H1 (cell line): ENCODE measurements around the gene MACROD2. TPM values are rescaled to one million over a fixed set of nuclear protein-coding genes. Genes with fewer than 3 reads are reported as not detected.

ENCODE experiments used
- CTCF ChIA-PET: fragments of 300-600 bp; sonication (Branson Sonifier 250); formaldehyde crosslinking; loops from one replicate; lab custom pipeline; 2021; ENCODE audit not compliant: partially characterized antibody; lab: Charles Lee
- POLR2A ChIA-PET: fragments of 300-600 bp; sonication (Branson Sonifier 250); formaldehyde crosslinking; loops from one replicate; lab custom pipeline; 2021; ENCODE audit warnings: inconsistent platforms; ENCODE audit not compliant: partially characterized antibody; lab: Charles Lee
- DNase-seq, 2 experiments: peaks; one replicate each; pipeline versions ENCODE4 v3.0.0 to v3.0.0-alpha.2; 2010 to 2022; ENCODE audit warnings: low spot score in 2 of 2, low read depth in 1 of 2, mixed read lengths in 1 of 2
- FAIRE-seq: peaks from 2 replicates; lab custom pipeline; 2011; peaks lifted over from hg19 to GRCh38; lab: Jason Lieb, UNC
- H2AFZ ChIP-seq: 2 replicates; pipeline ENCODE4 v1.8.1; 2012; ENCODE audit warnings: low read length, inconsistent platforms
- H2AK5ac ChIP-seq: 2 replicates; pipeline ENCODE4 v1.6.1; 2013; ENCODE audit warnings: low read depth, low read length
- H2BK120ac ChIP-seq: replicated peaks from 2 replicates; pipeline ENCODE3; 2013; ENCODE audit warnings: low read depth, low read length, inconsistent platforms
- H2BK12ac ChIP-seq: 2 replicates; pipeline ENCODE4 v1.6.1; 2013; ENCODE audit warnings: low read depth, low read length
- H2BK15ac ChIP-seq: 2 replicates; pipeline ENCODE4 v1.6.1; 2013; ENCODE audit warnings: low read length
- H2BK20ac ChIP-seq: 2 replicates; pipeline ENCODE4 v1.6.1; 2013; ENCODE audit warnings: low read length
- H2BK5ac ChIP-seq: 2 replicates; pipeline ENCODE4 v1.6.1; 2013; ENCODE audit warnings: low read depth, low read length
- H3K14ac ChIP-seq: 2 replicates; pipeline ENCODE4 v1.6.1; 2013; ENCODE audit warnings: inconsistent platforms; ENCODE audit not compliant: insufficient read length
- H3K18ac ChIP-seq: 2 replicates; pipeline ENCODE4 v1.6.1; 2013; ENCODE audit warnings: low read length; ENCODE audit errors: extremely low read depth
- H3K23ac ChIP-seq: 2 replicates; pipeline ENCODE4 v1.6.1; 2013; ENCODE audit warnings: inconsistent platforms; ENCODE audit not compliant: insufficient read length
- H3K23me2 ChIP-seq: 2 replicates; pipeline ENCODE4 v1.6.1; 2013; ENCODE audit warnings: low read depth, low read length
- H3K27ac ChIP-seq: 2 replicates; pipeline ENCODE4 v1.6.1; 2011; ENCODE audit warnings: low read depth, low read length, inconsistent platforms
- H3K27me3 ChIP-seq, 4 experiments: replicated peaks in 1 of 4; 1 replicate in 1 of 4; 2 replicates in 3 of 4; pipeline versions ENCODE4 v1.6.1 to v1.8.1; 2011 to 2013; ENCODE audit warnings: low read length in 3 of 4, mild to moderate bottlenecking in 3 of 4, inconsistent platforms in 2 of 4, mixed read lengths in 2 of 4, moderate library complexity in 1 of 4; ENCODE audit not compliant: control insufficient read depth in 3 of 4, insufficient read depth in 3 of 4; ENCODE audit errors: extremely low read depth in 1 of 4
- H3K36me3 ChIP-seq, 4 experiments: 2 replicates each; pipeline versions ENCODE4 v1.6.1 to v1.8.1; 2011 to 2013; ENCODE audit warnings: mild to moderate bottlenecking in 4 of 4, low read length in 3 of 4, moderate library complexity in 2 of 4, control low read depth in 1 of 4, inconsistent platforms in 1 of 4; ENCODE audit not compliant: insufficient read depth in 4 of 4, control insufficient read depth in 2 of 4
- H3K4ac ChIP-seq: replicated peaks from 2 replicates; pipeline ENCODE3; 2013; ENCODE audit warnings: low read length, low read depth, mixed read lengths, inconsistent platforms; ENCODE audit not compliant: insufficient read length
- H3K4me1 ChIP-seq, 4 experiments: replicated peaks in 1 of 4; 1 replicate in 1 of 4; 2 replicates in 3 of 4; pipeline versions ENCODE4 v1.6.1 to v1.8.1; 2011 to 2013; ENCODE audit warnings: low read length in 3 of 4, inconsistent platforms in 2 of 4, mixed read lengths in 1 of 4; ENCODE audit not compliant: insufficient read depth in 4 of 4, control insufficient read depth in 3 of 4
- H3K4me2 ChIP-seq, 2 experiments: 2 replicates each; pipeline versions ENCODE4 v1.6.1 to v1.8.1; 2011 to 2013; ENCODE audit warnings: low read depth in 2 of 2, low read length in 2 of 2, control low read depth in 1 of 2, inconsistent platforms in 1 of 2, mild to moderate bottlenecking in 1 of 2; ENCODE audit not compliant: insufficient read depth in 1 of 2
- H3K4me3 ChIP-seq, 4 experiments: fragments of 200-600, 300-600 bp in 1 of 4; sonication (generic), shearing (Covaris generic), sonication (Bioruptor Twin) in 1 of 4; 2 replicates each; pipeline versions ENCODE4 v1.5.1 to v1.8.1; 2011 to 2016; ENCODE audit warnings: low read length in 4 of 4, low read depth in 3 of 4, control low read depth in 2 of 4, inconsistent platforms in 2 of 4, mild to moderate bottlenecking in 2 of 4, mixed read lengths in 1 of 4, moderate library complexity in 1 of 4; ENCODE audit not compliant: insufficient read depth in 2 of 4; ENCODE audit errors: extremely low read depth in 1 of 4
- H3K56ac ChIP-seq: replicated peaks from 2 replicates; pipeline ENCODE3; 2013; ENCODE audit warnings: low read depth, mild to moderate bottlenecking, mixed read lengths, low read length, inconsistent platforms; ENCODE audit not compliant: insufficient read length
- H3K79me1 ChIP-seq: 2 replicates; pipeline ENCODE4 v1.6.1; 2013; ENCODE audit warnings: low read depth, low read length, control low read depth
- H3K79me2 ChIP-seq, 2 experiments: 2 replicates each; pipeline versions ENCODE4 v1.6.1 to v1.8.1; 2012 to 2013; ENCODE audit warnings: low read length in 2 of 2, mild to moderate bottlenecking in 2 of 2, inconsistent platforms in 1 of 2; ENCODE audit not compliant: insufficient read depth in 2 of 2, control insufficient read depth in 1 of 2
- H3K9ac ChIP-seq, 4 experiments: replicated peaks in 1 of 4; 1 replicate in 1 of 4; 2 replicates in 3 of 4; pipeline versions ENCODE4 v1.6.1 to v1.8.1; 2011 to 2013; ENCODE audit warnings: low read depth in 3 of 4, low read length in 3 of 4, control low read depth in 2 of 4, mild to moderate bottlenecking in 2 of 4, moderate library complexity in 2 of 4, inconsistent platforms in 1 of 4; ENCODE audit errors: extremely low read depth in 1 of 4
- H3K9me3 ChIP-seq, 2 experiments: 2 replicates each; pipeline versions ENCODE4 v1.6.1 to v1.8.1; 2012 to 2013; ENCODE audit warnings: mild to moderate bottlenecking in 2 of 2, moderate library complexity in 2 of 2, control low read depth in 1 of 2, inconsistent platforms in 1 of 2, low read depth in 1 of 2, low read length in 1 of 2, mixed read lengths in 1 of 2; ENCODE audit not compliant: insufficient read depth in 2 of 2
- H4K20me1 ChIP-seq, 2 experiments: replicated peaks in 1 of 2; 2 replicates each; pipeline versions ENCODE3 to v1.8.1; 2011 to 2013; ENCODE audit warnings: inconsistent platforms in 2 of 2, low read length in 2 of 2, mild to moderate bottlenecking in 1 of 2; ENCODE audit not compliant: insufficient read depth in 2 of 2, control insufficient read depth in 1 of 2
- H4K5ac ChIP-seq: 2 replicates; pipeline ENCODE4 v1.6.1; 2013; ENCODE audit warnings: low read length, low read depth, mixed read lengths, inconsistent platforms; ENCODE audit not compliant: insufficient read length
- H4K8ac ChIP-seq: 2 replicates; pipeline ENCODE4 v1.8.0; 2013; ENCODE audit warnings: mild to moderate bottlenecking, moderate library complexity, low read length, inconsistent platforms; ENCODE audit not compliant: insufficient read depth; ENCODE audit errors: extremely low read depth
- H4K91ac ChIP-seq: replicated peaks from 2 replicates; pipeline ENCODE3; 2013; ENCODE audit warnings: low read length, mixed read lengths, inconsistent platforms; ENCODE audit not compliant: insufficient read length
- ASH2L ChIP-seq: fragments of 200-600, 300-600 bp; sonication (generic); IDR thresholded peaks from one replicate; pipeline ENCODE4 v1.7.1; 2017; ENCODE audit warnings: low read length
- CTBP2 ChIP-seq: IDR thresholded peaks from 2 replicates; pipeline ENCODE4 v1.7.0; 2011; ENCODE audit warnings: borderline replicate concordance, mild to moderate bottlenecking, moderate library complexity, mixed read lengths, low read length; ENCODE audit not compliant: insufficient read depth, insufficient read length
- EP300 ChIP-seq, 2 experiments: IDR thresholded peaks; 1 replicate in 1 of 2; 2 replicates in 1 of 2; pipeline ENCODE4 v1.6.1; 2011 to 2012; ENCODE audit warnings: low read depth in 2 of 2, low read length in 2 of 2, mild to moderate bottlenecking in 2 of 2, borderline replicate concordance in 1 of 2, inconsistent platforms in 1 of 2, moderate library complexity in 1 of 2
- HDAC2 ChIP-seq, 2 experiments: fragments of 300-600 bp in 1 of 2; sonication (generic) in 1 of 2; IDR thresholded peaks; 2 replicates each; pipeline ENCODE4 v1.6.1; 2011 to 2012; ENCODE audit warnings: low read depth in 2 of 2, low read length in 2 of 2, mild to moderate bottlenecking in 2 of 2, moderate library complexity in 2 of 2, borderline replicate concordance in 1 of 2, inconsistent platforms in 1 of 2
- JUND ChIP-seq: IDR thresholded peaks from 2 replicates; pipeline ENCODE4 v1.6.1; 2011; ENCODE audit warnings: mild to moderate bottlenecking, improper control_type of control experiment, low read length
- NRF1 ChIP-seq: IDR thresholded peaks from 2 replicates; pipeline ENCODE4 v1.6.1; 2011; ENCODE audit warnings: mild to moderate bottlenecking, low read depth, low read length, improper control_type of control experiment
- PHF8 ChIP-seq: fragments of 200-600 bp; sonication (generic); conservative IDR thresholded peaks from 2 replicates; pipeline ENCODE4 v1.7.1; 2012; ENCODE audit warnings: low read depth, mild to moderate bottlenecking, inconsistent platforms, low read length, moderate library complexity
- POLR2AphosphoS5 ChIP-seq: IDR thresholded peaks from 2 replicates; pipeline ENCODE4 v1.6.1; 2011; ENCODE audit warnings: low read depth, low read length
- RAD21 ChIP-seq, 2 experiments: IDR thresholded peaks in 1 of 2; conservative IDR thresholded peaks in 1 of 2; 2 replicates each; pipeline ENCODE4 v1.6.1; 2011; ENCODE audit warnings: low read depth in 2 of 2, low read length in 2 of 2, improper control_type of control experiment in 1 of 2, inconsistent platforms in 1 of 2, mild to moderate bottlenecking in 1 of 2, moderate library complexity in 1 of 2
- RNF2 ChIP-seq: fragments of 200-900, 300-1000 bp; sonication (generic); IDR thresholded peaks from 2 replicates; pipeline ENCODE4 v1.7.1; 2016; ENCODE audit warnings: borderline replicate concordance, low read depth, mild to moderate bottlenecking, antibody characterized with exemption, low read length; ENCODE audit not compliant: poor library complexity, severe bottlenecking; ENCODE audit errors: missing control alignments
- SIRT6 ChIP-seq: IDR thresholded peaks from one replicate; pipeline ENCODE4 v1.7.1; 2012; ENCODE audit warnings: low read length, inconsistent platforms
- SUZ12 ChIP-seq: fragments of 200-600 bp; sonication (generic); IDR thresholded peaks from 2 replicates; pipeline ENCODE4 v1.6.1; 2012; ENCODE audit warnings: mild to moderate bottlenecking, inconsistent platforms, low read length, moderate library complexity, mixed read lengths
- polyA plus RNA-seq, 7 experiments: library from polyadenylated mRNA; depleted of rRNA in 3 of 7; stranded (reverse) in 5 of 7; unstranded in 2 of 7; fragments of >200 nt in 5 of 7; fragments of 200-250 nt in 2 of 7; gene quantifications; 1 replicate in 5 of 7; 2 replicates in 1 of 7; 4 replicates in 1 of 7; pipeline versions ENCODE4 v1.2.1 to v1.2.3, GENCODE V29; 2011 to 2013; ENCODE audit warnings: missing spikeins in 2 of 7, mixed read lengths in 2 of 7
- total RNA-seq: library from RNA; stranded (reverse); fragmentation: NEBNext Ultra II Directional; extraction: Animal tissue kit (Norgen Biotek cat#: 25700); gene quantifications from 2 replicates; pipeline ENCODE4 v1.2.1, GENCODE V29; 2021
- TF ChIP-seq, protein P1 (sequence below): IDR thresholded peaks from 2 replicates; pipeline ENCODE4 v1.6.1; 2012; ENCODE audit warnings: inconsistent platforms

Gene MACROD2
- total and polyA plus RNA-seq, 2 of the 8 experiments (the other 6 are each of a cell fraction or from before 2014, with no cell fraction given), result 0.70 to 3.9 TPM

DNA sequence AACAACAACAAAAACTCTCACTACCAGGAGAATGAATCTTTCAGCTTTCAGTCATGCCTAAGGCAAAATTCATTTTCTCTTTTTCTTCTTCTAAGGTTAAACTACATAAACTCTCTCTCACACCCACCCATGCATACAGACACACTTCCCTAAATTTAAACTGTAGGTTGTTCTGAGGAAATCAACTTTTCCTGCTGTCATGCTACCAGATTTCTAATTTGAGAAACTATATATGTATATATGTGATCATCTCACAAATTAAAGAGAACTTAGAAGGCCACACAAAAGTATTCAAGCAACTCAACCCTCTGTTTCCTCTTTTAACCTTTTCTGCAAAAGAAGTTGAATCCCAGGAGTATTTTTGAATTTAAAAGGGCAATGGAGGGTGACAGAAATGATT lies 2045.4 kb downstream of the MACROD2 start:
- DNase-seq (no peak), FAIRE-seq (no peak)
- no peaks in the 10 kb centered on the region for H3K23me2 ChIP-seq
- H3K79me2 ChIP-seq, result no peaks in the 10 kb centered on the region
- no peak overlapping the region for H4K8ac ChIP-seq
- no peak overlapping the region for H2BK20ac ChIP-seq
- H3K79me1 ChIP-seq, result no peaks in the 10 kb centered on the region
- H3K14ac ChIP-seq, result no peak overlapping the region
- no peak overlapping the region for H3K56ac ChIP-seq
- no peak overlapping the region for H4K91ac ChIP-seq
- ChIA-PET POLR2A (no interaction called here), CTCF (interaction anchor here (0.8 kb wide), 1 partner anchor 10 kb away, joined by 4 read pairs; no protein-coding TSS in a partner anchor)
- H3K23ac ChIP-seq, result no peak overlapping the region
- H3K18ac ChIP-seq, result no peak overlapping the region
- H3K9ac ChIP-seq, result no peak overlapping the region
- H2AK5ac ChIP-seq, result no peak overlapping the region
- no peaks in the 10 kb centered on the region for H3K36me3 ChIP-seq
- H4K5ac ChIP-seq, result no peak overlapping the region
- no peak overlapping the region for H2BK12ac ChIP-seq
- H3K4me3 ChIP-seq, result no peak overlapping the region
- H3K9me3 ChIP-seq, result no peaks in the 10 kb centered on the region
- no peak overlapping the region for H3K4me2 ChIP-seq
- no peak overlapping the region for H2BK5ac ChIP-seq
- no peak overlapping the region for H2BK120ac ChIP-seq
- no peaks in the 10 kb centered on the region for H3K27me3 ChIP-seq
- H4K20me1 ChIP-seq, result no peaks in the 10 kb centered on the region
- no peak overlapping the region for H3K27ac ChIP-seq
- no peak overlapping the region for H3K4ac ChIP-seq
- no peak overlapping the region for H2BK15ac ChIP-seq
- peaks cover 0 to under 1% (median 0%) of the 10 kb centered on the region in 4 experiments; a peak in 2 of 7 replicates for H3K4me1 ChIP-seq
- H2AFZ ChIP-seq, result no peak overlapping the region
- TF ChIP-seq EP300 (IDR thresholded peaks at IDR 0.05; ENCODE audit: borderline replicate concordance in 1 of 2, low read depth in 2 of 2, low read length in 2 of 2) (no peak), POLR2AphosphoS5 (no peak), SIRT6 (no peak), RNF2 (no peak), CTBP2 (no peak), RAD21 (IDR thresholded peaks at IDR 0.05 in 1 of 2, conservative IDR thresholded peaks at IDR 0.05 in 1 of 2; ENCODE audit: low read depth in 2 of 2, low read length in 2 of 2) (no peak), NRF1 (no peak), HDAC2 (IDR thresholded peaks at IDR 0.05; ENCODE audit: borderline replicate concordance in 1 of 2, low read depth in 2 of 2, low read length in 2 of 2) (no peak), SUZ12 (no peak), ASH2L (no peak), JUND (no peak), PHF8 (no peak)
- TF ChIP-seq, protein P1, sequence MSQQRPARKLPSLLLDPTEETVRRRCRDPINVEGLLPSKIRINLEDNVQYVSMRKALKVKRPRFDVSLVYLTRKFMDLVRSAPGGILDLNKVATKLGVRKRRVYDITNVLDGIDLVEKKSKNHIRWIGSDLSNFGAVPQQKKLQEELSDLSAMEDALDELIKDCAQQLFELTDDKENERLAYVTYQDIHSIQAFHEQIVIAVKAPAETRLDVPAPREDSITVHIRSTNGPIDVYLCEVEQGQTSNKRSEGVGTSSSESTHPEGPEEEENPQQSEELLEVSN, result no peak
